ENCODE measurements around the gene ZNF860. TPM values are rescaled to one million over a fixed set of nuclear protein-coding genes. Genes with fewer than 3 reads are reported as not detected.
A peak's percentile ranks its signal among the peaks of the same experiment; 100 is the strongest.

The ZNF860 gene
- polyA plus RNA-seq, 4 donors: 0.27 to 0.62 (median 0.31) TPM; not detected in 1

- FAIRE-seq (no peak), DNase-seq (no peak)
- WGBS, 3 donors: 73 to 94% (median 75%) methylated on average over 6 of the region's 6 CpGs
- Histone ChIP-seq H3K36me3 (ENCODE audit: control insufficient read depth in 3 of 3, insufficient read depth in 2 of 3, low read depth in 1 of 3, low read length in 3 of 3) (no peaks in the 10 kb centered on the region), H3K4me3 (ENCODE audit: low read depth in 1 of 3, low read length in 3 of 3) (no peak overlapping the region), H3K9me3 (ENCODE audit: control insufficient read depth in 2 of 2, insufficient read depth in 1 of 2, low read depth in 1 of 2, low read length in 1 of 2) (no peaks in the 10 kb centered on the region), H3K27ac (ENCODE audit: low read depth in 1 of 3, low read length in 2 of 3) (no peak overlapping the region), H3K27me3 (ENCODE audit: control insufficient read depth in 3 of 3, insufficient read depth in 3 of 3, low read length in 3 of 3) (no peaks in the 10 kb centered on the region), H3K4me1 (ENCODE audit: control insufficient read depth in 3 of 3, insufficient read depth in 2 of 3, low read depth in 1 of 3, low read length in 2 of 3) (no peaks in the 10 kb centered on the region)
Observed at GRCh38 chr3:32026593-32026992, 45.0 kb downstream of the ZNF860 start.

- WGBS, 3 donors: 84 to 94% (median 90%) methylated on average over 3 of the region's 3 CpGs
- no peak overlapping the region for H3K4me3 ChIP-seq (ENCODE audit: low read depth in 1 of 3, low read length in 3 of 3)
- H3K27ac ChIP-seq (ENCODE audit: low read depth in 1 of 3, low read length in 2 of 3): no peak overlapping the region
- peaks cover 0 to 12% (median 0%) of the 10 kb centered on the region in 3 donors for H3K4me1 ChIP-seq (ENCODE audit: control insufficient read depth in 3 of 3, insufficient read depth in 2 of 3, low read depth in 1 of 3, low read length in 2 of 3)
- H3K9me3 ChIP-seq (ENCODE audit: control insufficient read depth in 2 of 2, insufficient read depth in 1 of 2, low read depth in 1 of 2, low read length in 1 of 2): peaks cover 0 to 13% of the 10 kb centered on the region in 2 donors
- H3K36me3 ChIP-seq (ENCODE audit: control insufficient read depth in 3 of 3, insufficient read depth in 2 of 3, low read depth in 1 of 3, low read length in 3 of 3): no peaks in the 10 kb centered on the region
- DNase-seq: no peak
- peaks cover 0 to 2% (median 0%) of the 10 kb centered on the region in 3 donors for H3K27me3 ChIP-seq (ENCODE audit: control insufficient read depth in 3 of 3, insufficient read depth in 3 of 3, low read length in 3 of 3)
- no peak for FAIRE-seq
Observed at GRCh38 chr3:32037932-32038267, 56.4 kb downstream of the ZNF860 start.

- DNase-seq (peak; percentile 61 to 93), FAIRE-seq (no peak)
- Histone ChIP-seq H3K27ac (ENCODE audit: low read depth in 1 of 3, low read length in 2 of 3) (peak overlapping the region in 2 of 3 donors; percentile 8 to 45), H3K4me3 (ENCODE audit: low read depth in 1 of 3, low read length in 3 of 3) (no peak overlapping the region), H3K36me3 (ENCODE audit: control insufficient read depth in 3 of 3, insufficient read depth in 2 of 3, low read depth in 1 of 3, low read length in 3 of 3) (no peaks in the 10 kb centered on the region), H3K9me3 (ENCODE audit: control insufficient read depth in 2 of 2, insufficient read depth in 1 of 2, low read depth in 1 of 2, low read length in 1 of 2) (peaks cover 0 to 22% of the 10 kb centered on the region in 2 donors), H3K4me1 (ENCODE audit: control insufficient read depth in 3 of 3, insufficient read depth in 2 of 3, low read depth in 1 of 3, low read length in 2 of 3) (peaks cover 2 to 26% (median 4%) of the 10 kb centered on the region in 3 donors), H3K27me3 (ENCODE audit: control insufficient read depth in 3 of 3, insufficient read depth in 3 of 3, low read length in 3 of 3) (peaks cover 0 to 2% (median 0%) of the 10 kb centered on the region in 3 donors)
- 24 to 68% (median 52%) methylated on average over 4 of the region's 4 CpGs for WGBS, 3 donors
Observed at GRCh38 chr3:32041316-32041715, 59.8 kb downstream of the ZNF860 start.

Other genes starting within 250 kb of the ZNF860 start
- gene OSBPL10, start 488 bp upstream of the ZNF860 start, polyA plus RNA-seq: 1 to 10 TPM; 1.4 to 8.6 (median 3.8) TPM
- gene GPD1L, start 124.9 kb downstream of the ZNF860 start, polyA plus RNA-seq: 10 to 100 TPM; 15.0 to 58.1 (median 27.3) TPM

Data from small intestine (tissue), 7 donors.